ENCODE data around the gene NR6A1. TPM values are rescaled to one million over a fixed set of nuclear protein-coding genes. Genes with fewer than 3 reads are reported as not detected.

NR6A1 gene
- polyA plus RNA-seq, 3 donors = 1.00 to 1.5 (median 1.1) TPM

- DNase-seq (ENCODE audit: extremely low read depth in 1 of 11, low read depth in 9 of 11, low spot score in 4 of 11) = no peak
Measured at GRCh38 chr9:124496075-124496449, 275.0 kb downstream of the NR6A1 start.

GRCh38 chr9:124495126-124496074 is 275.7 kb downstream of the NR6A1 start:
- DNase-seq (ENCODE audit: extremely low read depth in 1 of 11, low read depth in 9 of 11, low spot score in 4 of 11) = no peak

DNA sequence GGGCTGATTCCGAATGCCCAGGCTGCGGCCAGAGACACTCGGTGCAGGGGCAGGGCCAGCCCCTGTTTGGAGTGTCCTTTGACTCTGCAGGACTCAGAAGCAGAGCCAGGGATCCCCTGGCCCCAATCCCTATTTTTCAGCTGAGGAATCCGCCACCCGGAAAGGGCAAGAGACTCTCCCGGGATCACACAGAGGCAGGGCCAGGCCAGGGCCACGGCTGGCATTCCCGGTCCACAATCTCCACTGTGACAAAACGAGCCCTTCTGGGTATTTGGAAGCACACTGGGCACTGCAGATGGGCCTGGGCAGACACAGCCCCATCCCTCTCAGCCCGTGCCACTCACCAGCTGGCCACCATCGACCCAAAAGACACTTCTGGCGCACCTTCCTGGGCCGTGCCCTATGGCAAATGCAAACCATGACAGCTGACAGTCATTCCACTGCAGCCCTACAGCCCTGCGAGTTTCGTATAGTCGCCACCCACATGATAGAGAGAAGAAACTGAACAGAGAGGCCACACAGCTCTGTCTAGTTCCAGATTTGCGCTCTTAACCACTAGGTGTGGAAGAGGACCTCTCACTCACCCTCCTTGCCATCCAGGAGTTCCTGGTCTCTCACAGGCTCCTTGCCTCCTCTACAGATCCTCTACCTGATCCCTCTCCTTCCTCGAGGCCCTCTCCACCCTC is 277.2 kb downstream of the NR6A1 start:
- DNase-seq (ENCODE audit: extremely low read depth in 1 of 11, low read depth in 9 of 11, low spot score in 4 of 11) = no peak

DNA sequence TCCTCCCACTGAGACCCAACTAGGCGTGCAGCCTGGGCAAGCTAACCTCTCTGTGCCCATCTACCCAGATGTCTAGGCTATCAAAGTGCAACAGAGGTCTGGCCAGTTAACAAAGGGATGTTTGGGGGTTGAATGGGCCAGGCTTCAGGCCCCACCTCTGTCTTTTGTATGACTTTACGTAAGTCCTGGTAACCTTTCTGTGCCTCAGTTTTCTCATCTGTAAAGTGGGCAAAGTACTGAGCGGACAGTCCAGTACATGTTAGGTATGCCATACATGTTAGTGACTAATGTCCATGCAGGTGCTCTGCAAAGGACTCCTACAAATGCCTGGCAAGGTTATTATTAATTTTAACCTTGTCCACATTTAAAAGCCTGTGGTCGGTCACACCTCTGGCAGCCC is 277.9 kb downstream of the NR6A1 start:
- DNase-seq (ENCODE audit: extremely low read depth in 1 of 11, low read depth in 9 of 11, low spot score in 4 of 11) = no peak

DNA sequence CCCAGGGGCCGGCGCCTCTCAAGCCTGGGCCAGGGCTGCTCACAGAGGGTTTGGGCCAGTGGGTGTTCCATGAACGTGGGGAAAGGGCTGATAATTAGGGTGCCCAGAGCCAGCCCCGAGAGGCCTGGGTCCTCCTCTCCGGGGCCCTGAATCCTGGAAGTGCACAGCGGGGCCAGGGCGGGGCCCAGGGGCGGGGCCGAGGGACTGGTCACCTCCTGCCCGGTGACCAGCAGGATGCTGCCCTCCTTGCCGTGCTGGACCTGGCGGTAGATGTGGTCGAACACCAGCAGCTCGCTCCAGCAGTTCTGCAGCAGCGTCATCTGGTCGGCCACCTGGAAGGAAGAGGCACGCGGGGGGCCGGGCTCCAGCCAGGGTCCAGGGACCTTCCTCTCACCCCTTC is 278.3 kb downstream of the NR6A1 start:
- DNase-seq (ENCODE audit: extremely low read depth in 1 of 11, low read depth in 9 of 11, low spot score in 4 of 11) = no peak

DNA sequence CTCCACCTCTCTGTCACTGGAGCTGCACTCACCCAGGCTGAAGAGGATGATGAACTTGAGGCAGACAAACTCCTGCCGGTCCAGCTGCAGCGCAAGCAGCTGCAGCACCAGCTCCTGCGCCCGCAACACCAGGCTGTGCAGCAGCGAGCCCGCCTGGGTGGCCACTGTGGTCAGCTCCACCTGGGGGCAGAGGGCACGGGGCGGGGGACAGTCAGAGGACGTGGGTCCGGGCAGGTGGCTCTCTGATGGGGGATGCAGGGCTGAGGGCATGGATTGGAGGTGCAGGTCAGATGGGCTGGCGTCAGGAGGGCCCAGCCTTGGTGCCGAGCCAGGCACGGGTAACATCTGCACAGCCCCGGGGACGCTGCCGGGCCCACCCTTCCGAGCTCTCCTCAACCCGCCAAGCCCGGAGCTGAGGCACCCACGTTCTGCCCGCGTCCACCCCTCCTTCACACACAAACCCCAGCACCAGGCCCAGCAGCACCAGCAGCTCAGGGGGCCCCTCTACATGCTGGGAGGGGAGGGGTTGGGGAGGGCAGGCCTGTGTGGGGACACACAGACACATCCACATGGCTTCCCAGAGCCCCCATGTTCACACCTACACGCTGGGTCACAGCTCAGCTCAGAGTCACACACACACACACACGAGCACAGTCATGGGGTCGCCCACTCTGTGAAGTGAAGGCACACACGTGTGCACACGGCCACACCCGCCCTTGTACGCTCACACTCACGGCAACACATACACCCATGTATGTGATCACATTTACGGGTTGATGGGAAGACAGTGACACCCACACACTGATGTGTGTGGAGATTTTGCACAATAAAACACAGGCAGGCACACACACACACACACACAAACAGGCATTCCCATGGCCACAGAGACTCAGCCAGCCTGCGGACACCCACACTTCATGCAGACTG is 279.8 kb downstream of the NR6A1 start:
- no peak for DNase-seq (ENCODE audit: extremely low read depth in 1 of 11, low read depth in 9 of 11, low spot score in 4 of 11)

- DNase-seq (ENCODE audit: extremely low read depth in 1 of 11, low read depth in 9 of 11, low spot score in 4 of 11) = no peak
Measured at GRCh38 chr9:124490004-124490403, 281.1 kb downstream of the NR6A1 start.

- no peak for DNase-seq (ENCODE audit: extremely low read depth in 1 of 11, low read depth in 9 of 11, low spot score in 4 of 11)
Measured at GRCh38 chr9:124489222-124489621, 281.9 kb downstream of the NR6A1 start.

DNA sequence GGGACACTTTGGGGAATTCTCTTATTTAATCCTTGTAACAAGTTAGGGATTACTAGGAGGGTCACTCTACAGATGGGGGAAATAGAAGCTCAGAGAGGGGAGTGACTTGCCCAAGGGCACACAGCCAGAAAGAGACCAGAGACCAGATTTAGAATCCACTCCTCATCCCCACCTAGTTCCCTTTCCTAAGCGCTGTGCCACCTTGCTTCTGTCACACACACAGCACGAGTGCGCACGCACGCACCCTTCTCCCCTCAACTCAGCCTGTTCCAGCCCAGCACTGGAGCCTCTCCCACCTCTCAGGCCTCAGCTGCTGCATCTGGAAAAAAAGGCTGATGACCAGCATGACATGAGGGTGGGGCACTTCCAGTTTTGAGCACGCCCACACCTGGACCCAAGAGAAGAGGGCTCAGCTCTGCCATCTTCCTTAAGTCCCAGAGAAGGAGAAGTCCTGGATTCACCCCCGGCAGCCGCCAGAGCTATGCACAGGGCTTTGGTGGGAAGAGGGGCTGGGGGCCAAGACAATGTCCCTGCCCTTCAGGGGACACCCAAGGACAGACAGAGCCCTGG is 282.4 kb downstream of the NR6A1 start:
- no peak for DNase-seq (ENCODE audit: extremely low read depth in 1 of 11, low read depth in 9 of 11, low spot score in 4 of 11)

- DNase-seq (ENCODE audit: extremely low read depth in 1 of 11, low read depth in 9 of 11, low spot score in 4 of 11) = no peak
Measured at GRCh38 chr9:124487260-124488182, 283.6 kb downstream of the NR6A1 start.

GRCh38 chr9:124486778-124487259 is 284.3 kb downstream of the NR6A1 start:
- DNase-seq (ENCODE audit: extremely low read depth in 1 of 11, low read depth in 9 of 11, low spot score in 4 of 11) = no peak

DNA sequence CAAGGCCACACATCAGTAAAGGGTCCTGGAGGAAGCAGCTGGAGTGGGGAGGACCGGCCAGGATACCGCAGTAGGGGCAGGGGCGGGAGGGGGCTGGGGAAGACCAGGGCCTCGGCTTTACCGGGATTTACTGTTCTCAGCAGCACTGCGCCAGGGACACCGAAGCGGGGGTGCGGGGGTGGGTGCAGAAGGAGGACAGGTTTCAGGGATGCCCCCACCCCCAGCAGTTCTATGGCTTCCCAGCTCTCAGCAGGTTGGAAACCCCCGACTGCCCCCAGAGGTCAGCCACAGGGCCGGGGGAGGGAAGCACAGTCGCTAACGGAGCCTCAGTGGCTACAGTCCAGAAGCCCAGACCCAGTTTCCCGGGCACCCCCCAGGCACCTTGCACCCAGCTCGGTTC is 285.2 kb downstream of the NR6A1 start:
- no peak for DNase-seq (ENCODE audit: extremely low read depth in 1 of 11, low read depth in 9 of 11, low spot score in 4 of 11)

DNA sequence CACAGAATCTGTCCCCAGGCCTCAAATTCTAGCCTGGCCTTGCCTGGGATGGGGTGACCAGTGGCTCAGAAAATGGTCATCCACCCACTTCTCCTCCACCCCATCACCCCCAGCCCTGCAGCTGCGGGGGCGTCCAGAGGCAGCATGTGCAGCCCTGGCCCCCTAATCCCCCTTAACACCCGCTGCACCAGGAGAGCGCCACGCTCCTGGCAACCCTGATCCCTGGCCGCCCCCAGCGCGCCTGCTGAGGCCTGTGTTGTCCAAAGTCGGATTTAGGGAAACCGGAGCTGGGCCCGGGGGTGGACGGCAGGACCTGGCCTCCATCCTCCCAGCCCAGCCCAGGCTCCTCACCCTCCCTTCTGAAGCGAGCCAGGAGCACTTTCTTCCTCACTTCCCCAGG is 285.9 kb downstream of the NR6A1 start:
- no peak for DNase-seq (ENCODE audit: extremely low read depth in 1 of 11, low read depth in 9 of 11, low spot score in 4 of 11)

GRCh38 chr9:124483481-124483880 is 287.6 kb downstream of the NR6A1 start:
- DNase-seq (ENCODE audit: extremely low read depth in 1 of 11, low read depth in 9 of 11, low spot score in 4 of 11) = no peak

DNA sequence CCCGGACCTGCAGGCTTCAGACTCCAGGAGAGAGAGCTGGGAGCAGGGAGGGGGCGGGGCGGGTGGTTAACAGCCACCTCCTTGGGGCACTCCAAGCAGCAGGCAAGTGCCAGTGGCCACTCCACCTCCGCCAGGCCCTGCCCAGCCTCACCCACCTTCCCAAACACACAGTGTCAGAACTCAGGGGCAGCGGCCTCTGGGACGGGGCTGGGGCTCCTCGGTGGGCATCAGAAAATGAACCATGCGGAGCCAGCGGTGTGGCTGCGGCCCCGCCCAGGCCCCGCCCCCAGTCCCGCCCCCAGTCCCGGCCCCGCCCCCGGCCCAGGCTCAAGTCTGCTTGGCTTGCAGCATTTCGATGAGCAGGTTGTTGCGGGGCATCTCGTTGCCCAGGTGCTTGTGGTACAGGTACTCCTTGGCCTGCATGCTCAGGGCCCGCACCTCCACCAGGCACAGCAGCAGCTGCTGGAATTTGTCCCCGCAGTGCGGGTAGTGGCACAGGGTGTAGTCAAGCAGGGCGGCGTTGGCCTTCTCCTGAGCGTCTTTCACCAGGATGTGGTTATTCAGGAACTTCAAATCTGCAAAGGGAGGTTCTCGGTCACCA is 288.6 kb downstream of the NR6A1 start:
- DNase-seq (ENCODE audit: extremely low read depth in 1 of 11, low read depth in 9 of 11, low spot score in 4 of 11) = no peak

- DNase-seq (ENCODE audit: extremely low read depth in 1 of 11, low read depth in 9 of 11, low spot score in 4 of 11) = no peak
Measured at GRCh38 chr9:124481115-124481514, 290.0 kb downstream of the NR6A1 start.

GRCh38 chr9:124480621-124480981 is 290.5 kb downstream of the NR6A1 start:
- DNase-seq (ENCODE audit: extremely low read depth in 1 of 11, low read depth in 9 of 11, low spot score in 4 of 11) = no peak
